GM12878 (cell line): ENCODE results near the gene SERTM2. TPM values are rescaled to one million over a fixed set of nuclear protein-coding genes. Genes with fewer than 3 reads are reported as not detected.

Experiments
- ATAC-seq: fragments of 200-7000 bp; cut with Tn5 transposase; 3 replicates; pipeline ENCODE4 v1.9.1; 2020; ENCODE audit warnings: mild to moderate bottlenecking, moderate library complexity
- Bru-seq: library from RNA; stranded (reverse); fragments of 400-500 nt; gene quantifications from one replicate; lab custom pipeline; 2021; lab: Mats Ljungman, UMichigan
- BruChase-seq, 2 experiments: library from RNA; stranded (reverse); fragments of 400-500 nt; gene quantifications; one replicate each; lab custom pipeline; 2021; lab: Mats Ljungman, UMichigan
- BruUV-seq: library from RNA; stranded (reverse); fragments of 400-500 nt; replicated peaks from 2 replicates; lab custom pipeline; 2021; lab: Mats Ljungman, UMichigan
- CTCF ChIA-PET: fragments of 300-600 bp; sonication (Branson Sonifier 250); formaldehyde crosslinking; extraction: SDS; loops from one replicate; lab custom pipeline; 2021; ENCODE audit warnings: inconsistent platforms; lab: Yijun Ruan, JAX
- POLR2A ChIA-PET: fragments of 350-600 bp; formaldehyde crosslinking; extraction: SDS; loops from one replicate; lab custom pipeline; 2021; ENCODE audit warnings: inconsistent platforms; lab: Charles Lee
- RAD21 ChIA-PET: fragments of 300-600 bp; sonication (Branson Sonifier 250); formaldehyde crosslinking; loops from one replicate; lab custom pipeline; 2023; ENCODE audit warnings: antibody characterized with exemption; ENCODE audit not compliant: unreplicated experiment; lab: Charles Lee
- SMC1A ChIA-PET: fragments of 300-600 bp; sonication (Branson Sonifier 250); formaldehyde crosslinking; loops from one replicate; lab custom pipeline; 2023; ENCODE audit not compliant: unreplicated experiment, uncharacterized antibody; lab: Charles Lee
- DNase-seq: peaks from one replicate; pipeline ENCODE4 v3.0.0-alpha.2; 2011; ENCODE audit warnings: low read depth, low spot score
- FAIRE-seq: peaks from 3 replicates; lab custom pipeline; 2011; peaks lifted over from hg19 to GRCh38; lab: Jason Lieb, UNC
- H2AFZ ChIP-seq: 2 replicates; pipeline ENCODE4 v1.6.0; 2011; ENCODE audit warnings: low read depth, low read length, control low read depth; ENCODE audit not compliant: control insufficient read depth
- H3K27ac ChIP-seq: 2 replicates; pipeline ENCODE4 v1.5.1; 2011; ENCODE audit warnings: control low read depth; ENCODE audit not compliant: control insufficient read depth, insufficient read depth
- H3K27me3 ChIP-seq, 2 experiments: replicated peaks in 1 of 2; 2 replicates each; pipeline versions ENCODE4 v1.6.0 to v1.6.1; 2011; ENCODE audit warnings: low read length in 1 of 2; ENCODE audit not compliant: control insufficient read depth in 2 of 2, insufficient read depth in 2 of 2
- H3K36me3 ChIP-seq, 2 experiments: 2 replicates each; pipeline ENCODE4 v1.5.1; 2011; ENCODE audit warnings: low read length in 1 of 2; ENCODE audit not compliant: control insufficient read depth in 2 of 2, insufficient read depth in 2 of 2
- H3K4me1 ChIP-seq: 2 replicates; pipeline ENCODE4 v1.6.1; 2011; ENCODE audit warnings: mild to moderate bottlenecking, low read length, moderate library complexity, mixed read lengths; ENCODE audit not compliant: control insufficient read depth, insufficient read depth
- H3K4me2 ChIP-seq: 2 replicates; pipeline ENCODE4 v1.6.0; 2011; ENCODE audit warnings: control low read depth; ENCODE audit not compliant: control insufficient read depth, insufficient read depth
- H3K4me3 ChIP-seq: fragments of 200-600 bp; sonication (generic); 2 replicates; pipeline ENCODE4 v1.5.1; 2016
- H3K79me2 ChIP-seq: 2 replicates; pipeline ENCODE4 v1.6.0; 2011; ENCODE audit warnings: low read length; ENCODE audit not compliant: control insufficient read depth, insufficient read depth
- H3K9ac ChIP-seq: 2 replicates; pipeline ENCODE4 v1.8.0; 2011; ENCODE audit warnings: low read length, control low read depth, mixed read lengths; ENCODE audit not compliant: control insufficient read depth, insufficient read depth
- H3K9me3 ChIP-seq: replicated peaks from 3 replicates; pipeline ENCODE4 v1.5.1; 2011; ENCODE audit warnings: mild to moderate bottlenecking, low read length; ENCODE audit not compliant: control insufficient read depth, insufficient read depth
- H4K20me1 ChIP-seq: 2 replicates; pipeline ENCODE4 v1.6.0; 2011; ENCODE audit not compliant: control insufficient read depth, insufficient read depth
- DPF2 ChIP-seq: fragments of 450-650 bp; IDR thresholded peaks from 2 replicates; pipeline ENCODE4 v1.6.1; 2017; ENCODE audit warnings: mild to moderate bottlenecking
- JUNB ChIP-seq: IDR thresholded peaks from 2 replicates; pipeline ENCODE4 v1.6.1; 2016; ENCODE audit warnings: antibody characterized with exemption, mild to moderate bottlenecking
- MEF2A ChIP-seq: IDR thresholded peaks from 2 replicates; pipeline ENCODE4 v1.6.1; 2011; ENCODE audit warnings: low read depth, mild to moderate bottlenecking, low read length, moderate library complexity; ENCODE audit not compliant: insufficient read depth
- NBN ChIP-seq: fragments of 450-650 bp; IDR thresholded peaks from 2 replicates; pipeline ENCODE4 v1.6.1; 2016
- SPI1 ChIP-seq: IDR thresholded peaks from 2 replicates; pipeline ENCODE4 v1.6.1; 2011; ENCODE audit warnings: low read depth, mild to moderate bottlenecking, low read length, moderate library complexity, borderline replicate concordance; ENCODE audit not compliant: insufficient read depth
- WGBS: methylation state at CpG from one replicate; pipeline ENCODE4 v1.1.6; 2016; ENCODE audit warnings: low lambda C conversion rate; ENCODE audit not compliant: insufficient replicate concordance, insufficient coverage; ENCODE audit errors: missing lambda C conversion rate; 5-methylcytosine and 5-hydroxymethylcytosine counted together
- in situ Hi-C: fragments of 300-500 bp; cut with MboI; formaldehyde crosslinking; loops from 9 replicates; pipeline ENCODE4 v1.14.3; 2018; ENCODE audit warnings: mixed read lengths
- intact Hi-C: fragments of 100-400 bp; cut with micrococcal nuclease; formaldehyde crosslinking; loops from one replicate; pipeline ENCODE4 v1.14.2; 2022; ENCODE audit not compliant: unreplicated experiment
- long read RNA-seq, 2 experiments: library from polyadenylated mRNA; unstranded; transcript quantifications; one replicate each; pipeline ENCODE4 v2.0.0, GENCODE V29; 2019 to 2020
- polyA minus RNA-seq, 3 experiments: library from RNA; depleted of rRNA, polyadenylated mRNA; stranded (reverse); fragments of >200 nt; gene quantifications; 2 replicates each; pipeline ENCODE4 v1.2.3, GENCODE V29; 2011
- polyA plus RNA-seq, 11 experiments: library from polyadenylated mRNA; depleted of rRNA in 4 of 11; unstranded in 6 of 11; stranded (reverse) in 5 of 11; fragments of >200 nt; fragmentation: Nextera tagmentation in 4 of 11; fragmentation: Illumina TruSeq in 1 of 11; extraction: Ambion mirVana in 4 of 11; extraction: Trizol in 1 of 11; gene quantifications; 1 replicate in 1 of 11; 2 replicates in 10 of 11; pipeline versions ENCODE4 v1.2.1 to v1.2.3, GENCODE V29; 2011 to 2016; ENCODE audit warnings: inconsistent platforms in 2 of 11, missing spikeins in 2 of 11, low read depth in 1 of 11
- total RNA-seq, 4 experiments: library from RNA; depleted of rRNA in 3 of 4; stranded (reverse); fragments of >200 nt in 3 of 4; fragmentation: Illumina TruSeq in 1 of 4; extraction: Trizol in 1 of 4; gene quantifications; 2 replicates each; pipeline versions ENCODE4 v1.2.1 to v1.2.3, GENCODE V29; 2013 to 2021
- TF ChIP-seq, protein P1 (sequence below): fragments of 150-350 bp; IDR thresholded peaks from 2 replicates; pipeline ENCODE4 v1.6.1; 2014; ENCODE audit warnings: mild to moderate bottlenecking, low read depth, low read length
- TF ChIP-seq, protein P2 (sequence below): fragments of 450-650 bp; IDR thresholded peaks from 2 replicates; pipeline ENCODE4 v1.6.1; 2014; ENCODE audit warnings: mild to moderate bottlenecking
- TF ChIP-seq, protein P3 (sequence below): fragments of 450-650 bp; IDR thresholded peaks from 2 replicates; pipeline ENCODE4 v1.6.1; 2017; ENCODE audit warnings: low read depth, mild to moderate bottlenecking, moderate library complexity

SERTM2 gene
- total RNA-seq (2013; cell fraction: nucleolus; rRNA removed) = not detected in 2 replicates
- total RNA-seq (2014; rRNA removed) (not detected in 2 replicates), total RNA-seq (2014; rRNA removed; fragmentation: Illumina TruSeq; extraction: Trizol) (not detected in 2 replicates), total RNA-seq (2021) (not detected in 2 replicates), polyA plus RNA-seq (2011; rRNA removed) (not detected in 2 replicates), polyA plus RNA-seq (2014; fragmentation: Illumina TruSeq; extraction: Trizol) (not detected in 2 replicates), polyA plus RNA-seq (2014; fragmentation: Nextera tagmentation; extraction: Ambion mirVana) (not detected), polyA plus RNA-seq (2014; rRNA removed) (not detected in 2 replicates), polyA plus RNA-seq (2016; fragmentation: Nextera tagmentation; extraction: Ambion mirVana) (not detected), polyA minus RNA-seq (2011; rRNA and poly(A)+ RNA removed) (not detected in 2 replicates), Bru-seq, nascent RNA (not detected), BruChase-seq, experiment 1, labeled RNA remaining after a 6-hour chase (not detected), BruChase-seq, experiment 2, labeled RNA remaining after a 2-hour chase (not detected)
- not detected for polyA plus RNA-seq (2011; ENCODE audit: low read depth)
- not detected in 2 replicates for polyA plus RNA-seq (2011; cell fraction: cytosol; rRNA removed)
- not detected in 2 replicates for polyA plus RNA-seq (2011; cell fraction: nucleus; rRNA removed)
- not detected in 2 replicates for polyA plus RNA-seq (2012)
- polyA minus RNA-seq (2011; cell fraction: cytosol; rRNA and poly(A)+ RNA removed) = not detected in 2 replicates
- polyA minus RNA-seq (2011; cell fraction: nucleus; rRNA and poly(A)+ RNA removed) = not detected in 2 replicates
- long read RNA-seq, experiment 1 = 0 reads
- long read RNA-seq, experiment 2 = 0 reads

DNA sequence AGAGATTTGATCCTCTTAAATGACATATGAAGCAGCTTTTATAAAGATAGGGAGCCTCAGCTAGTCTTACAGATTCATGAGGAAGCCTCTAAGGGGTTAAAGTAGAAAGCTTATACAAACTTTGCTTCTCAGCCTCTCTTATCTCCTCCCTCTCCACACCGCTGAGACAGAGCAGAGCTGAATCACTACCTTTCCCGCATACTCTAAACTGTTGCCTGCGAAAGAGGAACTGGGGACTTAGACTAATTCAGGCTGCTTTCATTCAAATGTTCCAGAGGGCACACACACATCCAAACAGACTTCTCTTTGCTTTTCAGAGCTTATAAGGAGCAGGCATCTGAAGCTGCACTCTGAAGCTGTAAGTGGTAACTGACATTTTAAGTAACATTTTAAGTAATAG is at the start of gene SERTM2:
Gene SERTM2, plus strand, starts transcription at position 169 of the 400 bp plus-strand sequence. CDS start 7,213 bp downstream, outside the sequence.
- WGBS = 3% methylated on average over 3 of the region's 3 CpGs
- Histone ChIP-seq H2AFZ (no peak within 1 kb of the TSS), H3K27ac (no peak within 1 kb of the TSS), H4K20me1 (no peaks in the 10 kb centered on the region), H3K36me3 (no peaks in the 10 kb centered on the region), H3K9ac (no peak within 1 kb of the TSS), H3K79me2 (no peaks in the 10 kb centered on the region), H3K4me3 (no peak within 1 kb of the TSS), H3K27me3 (no peaks in the 10 kb centered on the region; a peak in 1 of 4 replicates), H3K4me1 (no peaks in the 10 kb centered on the region), H3K4me2 (no peak within 1 kb of the TSS), H3K9me3 (no peaks in the 10 kb centered on the region)
- TF ChIP-seq SPI1 (peak; percentile 88), MEF2A (no peak), JUNB (no peak), NBN (no peak), DPF2 (no peak)
- TF ChIP-seq, protein P1, sequence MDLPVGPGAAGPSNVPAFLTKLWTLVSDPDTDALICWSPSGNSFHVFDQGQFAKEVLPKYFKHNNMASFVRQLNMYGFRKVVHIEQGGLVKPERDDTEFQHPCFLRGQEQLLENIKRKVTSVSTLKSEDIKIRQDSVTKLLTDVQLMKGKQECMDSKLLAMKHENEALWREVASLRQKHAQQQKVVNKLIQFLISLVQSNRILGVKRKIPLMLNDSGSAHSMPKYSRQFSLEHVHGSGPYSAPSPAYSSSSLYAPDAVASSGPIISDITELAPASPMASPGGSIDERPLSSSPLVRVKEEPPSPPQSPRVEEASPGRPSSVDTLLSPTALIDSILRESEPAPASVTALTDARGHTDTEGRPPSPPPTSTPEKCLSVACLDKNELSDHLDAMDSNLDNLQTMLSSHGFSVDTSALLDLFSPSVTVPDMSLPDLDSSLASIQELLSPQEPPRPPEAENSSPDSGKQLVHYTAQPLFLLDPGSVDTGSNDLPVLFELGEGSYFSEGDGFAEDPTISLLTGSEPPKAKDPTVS = no peak
- TF ChIP-seq, protein P2, sequence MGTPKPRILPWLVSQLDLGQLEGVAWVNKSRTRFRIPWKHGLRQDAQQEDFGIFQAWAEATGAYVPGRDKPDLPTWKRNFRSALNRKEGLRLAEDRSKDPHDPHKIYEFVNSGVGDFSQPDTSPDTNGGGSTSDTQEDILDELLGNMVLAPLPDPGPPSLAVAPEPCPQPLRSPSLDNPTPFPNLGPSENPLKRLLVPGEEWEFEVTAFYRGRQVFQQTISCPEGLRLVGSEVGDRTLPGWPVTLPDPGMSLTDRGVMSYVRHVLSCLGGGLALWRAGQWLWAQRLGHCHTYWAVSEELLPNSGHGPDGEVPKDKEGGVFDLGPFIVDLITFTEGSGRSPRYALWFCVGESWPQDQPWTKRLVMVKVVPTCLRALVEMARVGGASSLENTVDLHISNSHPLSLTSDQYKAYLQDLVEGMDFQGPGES = no peak
- TF ChIP-seq, protein P3, sequence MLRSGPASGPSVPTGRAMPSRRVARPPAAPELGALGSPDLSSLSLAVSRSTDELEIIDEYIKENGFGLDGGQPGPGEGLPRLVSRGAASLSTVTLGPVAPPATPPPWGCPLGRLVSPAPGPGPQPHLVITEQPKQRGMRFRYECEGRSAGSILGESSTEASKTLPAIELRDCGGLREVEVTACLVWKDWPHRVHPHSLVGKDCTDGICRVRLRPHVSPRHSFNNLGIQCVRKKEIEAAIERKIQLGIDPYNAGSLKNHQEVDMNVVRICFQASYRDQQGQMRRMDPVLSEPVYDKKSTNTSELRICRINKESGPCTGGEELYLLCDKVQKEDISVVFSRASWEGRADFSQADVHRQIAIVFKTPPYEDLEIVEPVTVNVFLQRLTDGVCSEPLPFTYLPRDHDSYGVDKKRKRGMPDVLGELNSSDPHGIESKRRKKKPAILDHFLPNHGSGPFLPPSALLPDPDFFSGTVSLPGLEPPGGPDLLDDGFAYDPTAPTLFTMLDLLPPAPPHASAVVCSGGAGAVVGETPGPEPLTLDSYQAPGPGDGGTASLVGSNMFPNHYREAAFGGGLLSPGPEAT = no peak
- BruUV-seq = no TSS peak
- FAIRE-seq = no peak
- in situ Hi-C loops = no loop called here
- intact Hi-C loops = no loop called here
- ChIA-PET CTCF (interaction anchor here (1.3 kb wide), 1 partner anchor 10 kb away, joined by 3 read pairs; no protein-coding TSS in a partner anchor), RAD21 (no interaction called here), POLR2A (no interaction called here), SMC1A (no interaction called here)
- no peak for DNase-seq
- ATAC-seq = peak; percentile 73
